ENCODE results near the gene MOSPD3.

MOSPD3 gene

GRCh38 chr7:100567751-100568175, 44.6 kb upstream of the MOSPD3 start:
- DNase-seq (ENCODE audit: insufficient read length, low spot score) (no peak), FAIRE-seq (no peak)
- TF ChIP-seq, protein P1, sequence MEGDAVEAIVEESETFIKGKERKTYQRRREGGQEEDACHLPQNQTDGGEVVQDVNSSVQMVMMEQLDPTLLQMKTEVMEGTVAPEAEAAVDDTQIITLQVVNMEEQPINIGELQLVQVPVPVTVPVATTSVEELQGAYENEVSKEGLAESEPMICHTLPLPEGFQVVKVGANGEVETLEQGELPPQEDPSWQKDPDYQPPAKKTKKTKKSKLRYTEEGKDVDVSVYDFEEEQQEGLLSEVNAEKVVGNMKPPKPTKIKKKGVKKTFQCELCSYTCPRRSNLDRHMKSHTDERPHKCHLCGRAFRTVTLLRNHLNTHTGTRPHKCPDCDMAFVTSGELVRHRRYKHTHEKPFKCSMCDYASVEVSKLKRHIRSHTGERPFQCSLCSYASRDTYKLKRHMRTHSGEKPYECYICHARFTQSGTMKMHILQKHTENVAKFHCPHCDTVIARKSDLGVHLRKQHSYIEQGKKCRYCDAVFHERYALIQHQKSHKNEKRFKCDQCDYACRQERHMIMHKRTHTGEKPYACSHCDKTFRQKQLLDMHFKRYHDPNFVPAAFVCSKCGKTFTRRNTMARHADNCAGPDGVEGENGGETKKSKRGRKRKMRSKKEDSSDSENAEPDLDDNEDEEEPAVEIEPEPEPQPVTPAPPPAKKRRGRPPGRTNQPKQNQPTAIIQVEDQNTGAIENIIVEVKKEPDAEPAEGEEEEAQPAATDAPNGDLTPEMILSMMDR (IDR thresholded peaks at IDR 0.05; ENCODE audit: insufficient read depth, missing control alignments): no peak

- TF ChIP-seq, protein P1 (IDR thresholded peaks at IDR 0.05; ENCODE audit: insufficient read depth, missing control alignments): no peak
- FAIRE-seq (no peak), DNase-seq (ENCODE audit: insufficient read length, low spot score) (no peak)
These were observed 44.0 kb upstream of the MOSPD3 start for GRCh38 chr7:100568176-100568895.

GRCh38 chr7:100568896-100569844, 43.2 kb upstream of the MOSPD3 start:
- FAIRE-seq (no peak), DNase-seq (ENCODE audit: insufficient read length, low spot score) (no peak)
- TF ChIP-seq, protein P1 (IDR thresholded peaks at IDR 0.05; ENCODE audit: insufficient read depth, missing control alignments): no peak

GRCh38 chr7:100570954-100571828, 41.1 kb upstream of the MOSPD3 start:
- TF ChIP-seq, protein P1 (IDR thresholded peaks at IDR 0.05; ENCODE audit: insufficient read depth, missing control alignments): no peak
- DNase-seq (ENCODE audit: insufficient read length, low spot score) (no peak), FAIRE-seq (no peak)

- no peak for DNase-seq (ENCODE audit: insufficient read length, low spot score)
- TF ChIP-seq, protein P1 (IDR thresholded peaks at IDR 0.05; ENCODE audit: insufficient read depth, missing control alignments): no peak
- no peak for FAIRE-seq
These were observed 40.6 kb upstream of the MOSPD3 start for GRCh38 chr7:100571829-100572116.

DNA sequence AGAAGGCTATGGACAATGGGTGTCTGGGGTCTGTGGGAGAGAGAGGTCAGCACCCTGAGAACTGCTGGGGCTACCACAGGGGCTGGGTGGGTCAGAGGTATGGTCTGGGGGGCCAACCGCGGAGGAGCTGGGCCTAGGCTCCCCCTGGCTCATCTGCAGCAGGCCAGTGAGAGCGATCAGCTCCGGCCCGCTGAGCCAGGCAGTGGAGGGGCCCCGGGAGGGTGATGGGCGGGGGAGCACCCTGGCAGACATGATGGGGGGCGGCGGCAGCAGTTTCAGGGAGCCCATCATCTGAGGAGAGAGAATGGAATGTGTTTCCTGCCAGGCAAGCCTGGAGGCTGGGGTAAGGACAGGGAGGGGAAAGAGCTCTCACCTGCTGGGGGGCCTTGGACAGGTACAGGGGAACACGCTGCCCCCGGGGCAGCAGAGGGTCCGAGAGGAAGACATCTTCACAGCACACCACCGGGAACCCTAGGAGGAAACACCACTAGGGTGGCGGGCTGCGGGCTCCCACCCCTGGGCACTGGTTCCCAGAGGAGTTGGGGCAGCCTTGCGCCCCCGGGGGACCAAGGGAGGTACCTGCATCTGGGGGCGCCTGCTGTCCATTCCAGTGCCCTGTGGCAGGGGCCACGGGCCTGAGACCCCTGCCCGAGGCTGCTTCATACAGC, 39.9 kb upstream of the MOSPD3 start:
- FAIRE-seq (no peak), DNase-seq (ENCODE audit: insufficient read length, low spot score) (no peak)
- TF ChIP-seq, protein P1 (IDR thresholded peaks at IDR 0.05; ENCODE audit: insufficient read depth, missing control alignments): no peak
